SH-SY5Y (cell line): Measurements from ENCODE around the gene ANO10.

Source experiments
- GATA2 ChIP-seq: IDR thresholded peaks from 2 replicates; pipeline ENCODE4 v1.6.1; 2011; ENCODE audit warnings: mild to moderate bottlenecking, low read depth, low read length
- GATA3 ChIP-seq: IDR thresholded peaks from 2 replicates; pipeline ENCODE4 v1.6.1; 2011; ENCODE audit warnings: low read depth, mild to moderate bottlenecking, low read length, moderate library complexity

DNA sequence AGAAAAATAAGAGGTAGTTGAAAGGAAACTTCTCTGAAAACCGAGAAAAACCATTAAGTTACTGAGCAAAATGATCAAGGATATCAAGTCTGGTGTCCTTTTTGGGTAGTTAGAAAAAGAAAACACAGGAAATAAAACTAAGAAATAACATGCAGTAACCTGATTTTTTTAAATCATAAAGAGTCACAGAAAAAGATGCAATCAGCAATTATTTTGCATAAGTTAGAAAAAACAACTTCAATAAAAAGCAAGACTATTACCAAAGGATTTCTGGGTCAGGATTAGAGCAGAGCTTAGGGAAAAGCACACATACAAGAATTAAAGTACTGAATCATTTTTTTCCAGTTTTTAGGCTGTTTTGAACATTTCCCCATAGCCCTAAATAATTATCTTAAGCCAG is 28.5 kb upstream of the ANO10 start:
- TF ChIP-seq GATA2 (no peak), GATA3 (no peak)
